HEK293 (cell line): ENCODE data around the gene MGMT.

Source experiments
- CTCF ChIA-PET: fragments of 350-600 bp; formaldehyde crosslinking; extraction: SDS; loops from one replicate; lab custom pipeline; 2021; ENCODE audit warnings: antibody characterized with exemption; lab: Yijun Ruan, JAX
- POLR2A ChIA-PET: fragments of 300-600 bp; formaldehyde crosslinking; extraction: SDS; loops from one replicate; lab custom pipeline; 2020; ENCODE audit warnings: antibody characterized with exemption, inconsistent platforms; lab: Yijun Ruan, JAX
- H3K27ac ChIP-seq: fragments of 200-500 bp; sonication (Bioruptor generic); 2 replicates; pipeline ENCODE4 v1.5.1; 2014; ENCODE audit warnings: low read depth, low read length, control low read depth, inconsistent platforms; ENCODE audit errors: extremely low read depth
- H3K36me3 ChIP-seq, 2 experiments: fragments of 200-500 bp in 1 of 2; sonication (Bioruptor generic) in 1 of 2; 1 replicate in 1 of 2; 2 replicates in 1 of 2; pipeline ENCODE4 v1.5.1; 2014 to 2017; ENCODE audit warnings: inconsistent platforms in 2 of 2, low read length in 2 of 2; ENCODE audit not compliant: control insufficient read depth in 2 of 2, insufficient read depth in 1 of 2
- H3K4me1 ChIP-seq: fragments of 200-500 bp; sonication (Bioruptor generic); 2 replicates; pipeline ENCODE4 v1.5.1; 2014; ENCODE audit warnings: mild to moderate bottlenecking, low read length, inconsistent platforms; ENCODE audit not compliant: control insufficient read depth, insufficient read depth
- H3K4me3 ChIP-seq: 2 replicates; pipeline ENCODE4 v1.5.1; 2011; ENCODE audit warnings: low read depth, mild to moderate bottlenecking, control low read depth, low read length, moderate library complexity
- H3K9me3 ChIP-seq: fragments of 200-500 bp; sonication (Bioruptor generic); 2 replicates; pipeline ENCODE4 v1.5.1; 2014; ENCODE audit warnings: low read depth, low read length, inconsistent platforms; ENCODE audit not compliant: control insufficient read depth, insufficient read depth
- ATF2 ChIP-seq: fragments of 450-650 bp; formaldehyde crosslinking; IDR thresholded peaks from 2 replicates; pipeline ENCODE4 v1.5.1; 2016; ENCODE audit warnings: missing biosample characterization, missing genetic modification characterization, low read depth
- FEZF1 ChIP-seq: fragments of 450-650 bp; formaldehyde crosslinking; IDR thresholded peaks from 2 replicates; pipeline ENCODE4 v1.5.1; 2016; ENCODE audit warnings: missing biosample characterization, missing genetic modification characterization
- GLIS2 ChIP-seq: fragments of 450-650 bp; formaldehyde crosslinking; IDR thresholded peaks from 2 replicates; pipeline ENCODE4 v1.5.1; 2016; ENCODE audit warnings: missing biosample characterization, missing genetic modification characterization
- KLF7 ChIP-seq: fragments of 450-650 bp; formaldehyde crosslinking; IDR thresholded peaks from 2 replicates; pipeline ENCODE4 v1.5.1; 2016; ENCODE audit warnings: missing biosample characterization, missing genetic modification characterization, borderline replicate concordance
- KLF8 ChIP-seq: fragments of 450-650 bp; formaldehyde crosslinking; IDR thresholded peaks from 2 replicates; pipeline ENCODE4 v1.5.1; 2016; ENCODE audit warnings: missing biosample characterization, missing genetic modification characterization
- SCRT1 ChIP-seq: fragments of 450-650 bp; formaldehyde crosslinking; IDR thresholded peaks from 2 replicates; pipeline ENCODE4 v1.5.1; 2016; ENCODE audit warnings: missing biosample characterization, missing genetic modification characterization, borderline replicate concordance
- SCRT2 ChIP-seq: fragments of 450-650 bp; formaldehyde crosslinking; IDR thresholded peaks from 2 replicates; pipeline ENCODE4 v1.5.1; 2016; ENCODE audit warnings: missing biosample characterization, missing genetic modification characterization
- SP7 ChIP-seq: fragments of 450-650 bp; formaldehyde crosslinking; IDR thresholded peaks from 2 replicates; pipeline ENCODE4 v1.5.1; 2016; ENCODE audit warnings: missing biosample characterization, missing genetic modification characterization
- TRIM28 ChIP-seq: IDR thresholded peaks from 2 replicates; pipeline ENCODE4 v1.6.1; 2011; ENCODE audit warnings: low read length, control low read depth, borderline replicate concordance
- ZBTB11 ChIP-seq: fragments of 450-650 bp; formaldehyde crosslinking; conservative IDR thresholded peaks from 2 replicates; pipeline ENCODE4 v1.5.1; 2016; ENCODE audit warnings: low read depth, missing biosample characterization, missing genetic modification characterization
- ZBTB17 ChIP-seq: fragments of 450-650 bp; formaldehyde crosslinking; IDR thresholded peaks from 2 replicates; pipeline ENCODE4 v1.5.1; 2016; ENCODE audit warnings: missing biosample characterization, missing genetic modification characterization
- ZBTB8A ChIP-seq: fragments of 450-650 bp; formaldehyde crosslinking; IDR thresholded peaks from 2 replicates; pipeline ENCODE4 v1.5.1; 2016; ENCODE audit warnings: missing biosample characterization, missing genetic modification characterization
- ZIC2 ChIP-seq: fragments of 450-650 bp; formaldehyde crosslinking; IDR thresholded peaks from 2 replicates; pipeline ENCODE4 v1.5.1; 2016; ENCODE audit warnings: missing biosample characterization, missing genetic modification characterization
- ZNF114 ChIP-seq: fragments of 450-650 bp; formaldehyde crosslinking; IDR thresholded peaks from 2 replicates; pipeline ENCODE4 v1.5.0; 2017; ENCODE audit warnings: missing biosample characterization, missing genetic modification characterization
- ZNF138 ChIP-seq: fragments of 450-650 bp; formaldehyde crosslinking; IDR thresholded peaks from 2 replicates; pipeline ENCODE4 v1.5.1; 2016; ENCODE audit warnings: missing biosample characterization, missing genetic modification characterization, borderline replicate concordance
- ZNF148 ChIP-seq: fragments of 450-650 bp; formaldehyde crosslinking; IDR thresholded peaks from 2 replicates; pipeline ENCODE4 v1.5.0; 2017; ENCODE audit warnings: missing biosample characterization, missing genetic modification characterization, borderline replicate concordance
- ZNF2 ChIP-seq: fragments of 450-650 bp; formaldehyde crosslinking; IDR thresholded peaks from 2 replicates; pipeline ENCODE4 v1.5.1; 2016; ENCODE audit warnings: missing biosample characterization, missing genetic modification characterization
- ZNF366 ChIP-seq: fragments of 450-650 bp; formaldehyde crosslinking; conservative IDR thresholded peaks from 2 replicates; pipeline ENCODE4 v1.5.1; 2016; ENCODE audit warnings: missing biosample characterization, missing genetic modification characterization
- ZNF416 ChIP-seq: fragments of 450-650 bp; formaldehyde crosslinking; IDR thresholded peaks from 2 replicates; pipeline ENCODE4 v1.5.1; 2016; ENCODE audit warnings: missing biosample characterization, missing genetic modification characterization
- ZNF423 ChIP-seq: fragments of 450-650 bp; formaldehyde crosslinking; IDR thresholded peaks from 2 replicates; pipeline ENCODE4 v1.5.1; 2016; ENCODE audit warnings: missing biosample characterization, missing genetic modification characterization
- ZNF580 ChIP-seq: fragments of 450-650 bp; formaldehyde crosslinking; IDR thresholded peaks from 2 replicates; pipeline ENCODE4 v1.5.1; 2016; ENCODE audit warnings: missing biosample characterization, missing genetic modification characterization
- ZNF623 ChIP-seq: fragments of 450-650 bp; formaldehyde crosslinking; IDR thresholded peaks from 2 replicates; pipeline ENCODE4 v1.5.1; 2016; ENCODE audit warnings: missing biosample characterization, missing genetic modification characterization
- ZSCAN16 ChIP-seq: fragments of 450-650 bp; formaldehyde crosslinking; IDR thresholded peaks from 2 replicates; pipeline ENCODE4 v1.5.1; 2016; ENCODE audit warnings: missing biosample characterization, missing genetic modification characterization

Gene MGMT

GRCh38 chr10:129521161-129522025 lies 54.4 kb downstream of the MGMT start (continued):
- no peak for TF ChIP-seq SP7
- no peak for TF ChIP-seq SCRT2 (tag by site-specific recombination)
- no peak for TF ChIP-seq ZNF2 (tag by site-specific recombination)
- no peak for TF ChIP-seq ZNF366 (tag by site-specific recombination)
- TF ChIP-seq ZNF138 (tag by site-specific recombination), result no peak
- TF ChIP-seq ZIC2, result no peak
- TF ChIP-seq ZBTB8A (tag by site-specific recombination), result no peak
- no peak for TF ChIP-seq ZSCAN16 (tag by site-specific recombination)
- TF ChIP-seq KLF8 (tag by site-specific recombination), result no peak

- no peak for TF ChIP-seq ZBTB17 (tag by site-specific recombination)
- TF ChIP-seq SCRT1 (tag by site-specific recombination), result no peak
- TF ChIP-seq ZNF148 (tag by site-specific recombination), result no peak
- TF ChIP-seq FEZF1 (tag by site-specific recombination), result no peak
- TF ChIP-seq KLF7, result no peak
- TF ChIP-seq GLIS2, result no peak
- no peak for TF ChIP-seq ZNF114
- TF ChIP-seq ZNF423 (tag by site-specific recombination), result no peak
- no peak for TF ChIP-seq ZNF580 (tag by site-specific recombination)
- TF ChIP-seq ATF2 (tag by site-specific recombination), result no peak
- no peak for TF ChIP-seq ZNF416 (tag by site-specific recombination)
- no peak for TF ChIP-seq TRIM28
- TF ChIP-seq ZIC2, result no peak
- no peak for TF ChIP-seq ZNF623
- TF ChIP-seq ZBTB11 (tag by site-specific recombination), result no peak
- no peaks in the 10 kb centered on the region for H3K9me3 ChIP-seq
- no peaks in the 10 kb centered on the region for H3K36me3 ChIP-seq
- H3K4me1 ChIP-seq, result peaks cover 3% of the 10 kb centered on the region; the same call in 1 of the 2 replicates
- ChIA-PET POLR2A (no interaction called here), CTCF (no interaction called here)
- H3K4me3 ChIP-seq, result no peak overlapping the region
- no peak overlapping the region for H3K27ac ChIP-seq
Measured at GRCh38 chr10:129522041-129522585, 55.1 kb downstream of the MGMT start.
